Upper lobe of left lung (tissue), 6 donors: ENCODE measurements around the gene GALNT3. TPM values are rescaled to one million over a fixed set of nuclear protein-coding genes. Genes with fewer than 3 reads are reported as not detected.

Experiments
- ATAC-seq, 2 donors: fragments of 200-7000 bp; cut with Tn5 transposase; one replicate each; pipeline ENCODE4 v1.9.1; 2022; ENCODE audit warnings: mild to moderate bottlenecking in 2 of 2, moderate library complexity in 2 of 2; ENCODE audit not compliant: low FRiP score in 2 of 2
- DNase-seq, 2 donors: peaks; one replicate each; pipeline ENCODE4 v3.0.0-alpha.2; 2019 to 2020
- H3K27ac ChIP-seq, 4 donors: fragments of 200-600 bp; sonication (generic); one replicate each; pipeline ENCODE4 v1.5.1; 2016 to 2019
- H3K27me3 ChIP-seq, 4 donors: fragments of 200-600 bp; sonication (generic); one replicate each; pipeline ENCODE4 v1.5.1; 2017 to 2019
- H3K36me3 ChIP-seq, 4 donors: fragments of 200-600 bp; sonication (generic); one replicate each; pipeline ENCODE4 v1.5.1; 2016 to 2019
- H3K4me1 ChIP-seq, 4 donors: fragments of 200-600 bp; sonication (generic); one replicate each; pipeline ENCODE4 v1.5.1; 2018 to 2019
- H3K4me3 ChIP-seq, 4 donors: fragments of 200-600 bp; sonication (generic); one replicate each; pipeline ENCODE4 v1.5.1; 2017 to 2019; ENCODE audit warnings: mild to moderate bottlenecking in 2 of 4, moderate library complexity in 1 of 4
- H3K9me3 ChIP-seq, 4 donors: fragments of 200-600 bp; sonication (generic); one replicate each; pipeline ENCODE4 v1.5.1; 2018 to 2019
- CTCF ChIP-seq, 6 experiments: fragments of 450-650 bp in 4 of 6; fragments of 200-600 bp in 2 of 6; sonication (generic) in 2 of 6; IDR thresholded peaks; one replicate each; pipeline ENCODE4 v1.5.1; 2016 to 2019; ENCODE audit warnings: antibody characterized with exemption in 6 of 6
- EP300 ChIP-seq, 4 donors: sonication (generic); formaldehyde crosslinking; IDR thresholded peaks; one replicate each; pipeline ENCODE4 v1.5.1; 2017; ENCODE audit warnings: antibody characterized with exemption in 4 of 4, control low read depth in 2 of 4
- POLR2A ChIP-seq, 4 donors: fragments of 450-650 bp; IDR thresholded peaks; one replicate each; pipeline ENCODE4 v1.5.1; 2016 to 2017; ENCODE audit warnings: antibody characterized with exemption in 4 of 4, mild to moderate bottlenecking in 2 of 4
- POLR2AphosphoS5 ChIP-seq, 2 donors: sonication (generic); formaldehyde crosslinking; IDR thresholded peaks; one replicate each; pipeline ENCODE4 v1.5.1; 2017; ENCODE audit warnings: antibody characterized with exemption in 2 of 2
- WGBS, 2 donors: methylation state at CpG; one replicate each; pipeline ENCODE4 v1.1.5; 2017 to 2018; 5-methylcytosine and 5-hydroxymethylcytosine counted together
- total RNA-seq, 6 donors: library from RNA; depleted of rRNA in 4 of 6; stranded (reverse); fragments of >200 nt in 4 of 6; gene quantifications; one replicate each; pipeline versions ENCODE4 v1.1.0 to v1.2.1, GENCODE V29; 2016 to 2021
- donor health status: DM: no; HTN: no; CAD: no; lungs with moderate emphysema.
- donor health status: DM: no; HTN: yes; CAD: no; lungs with severe emphysema.

Gene GALNT3
- total RNA-seq, 6 donors from 2014 or later: 14.9 to 52.3 (median 28.7) TPM

- Histone ChIP-seq H3K4me3 (no peak overlapping the region), H3K9me3 (no peaks in the 10 kb centered on the region), H3K27me3 (no peaks in the 10 kb centered on the region), H3K27ac (no peak overlapping the region), H3K36me3 (no peaks in the 10 kb centered on the region), H3K4me1 (peaks cover 0 to 3% (median 0%) of the 10 kb centered on the region in 4 donors)
- TF ChIP-seq POLR2AphosphoS5 (IDR thresholded peaks at IDR 0.05) (no peak), CTCF (IDR thresholded peaks at IDR 0.05) (no peak), POLR2A (IDR thresholded peaks at IDR 0.05) (no peak), EP300 (IDR thresholded peaks at IDR 0.05) (no peak)
- no peak for ATAC-seq
- 91 to 92% methylated on average over 5 of the region's 5 CpGs for WGBS, 2 donors
- no peak for DNase-seq
Observed at GRCh38 chr2:165700531-165700930, 93.5 kb downstream of the GALNT3 start.

GRCh38 chr2:165699946-165700345 lies 94.1 kb downstream of the GALNT3 start:
- Histone ChIP-seq H3K27me3 (no peaks in the 10 kb centered on the region), H3K4me1 (peaks cover 0 to 3% (median 0%) of the 10 kb centered on the region in 4 donors), H3K27ac (no peak overlapping the region), H3K9me3 (no peaks in the 10 kb centered on the region), H3K4me3 (no peak overlapping the region), H3K36me3 (no peaks in the 10 kb centered on the region)
- TF ChIP-seq CTCF (IDR thresholded peaks at IDR 0.05) (no peak), EP300 (IDR thresholded peaks at IDR 0.05) (no peak), POLR2A (IDR thresholded peaks at IDR 0.05) (no peak), POLR2AphosphoS5 (IDR thresholded peaks at IDR 0.05) (no peak)
- no peak for DNase-seq
- no peak for ATAC-seq
- WGBS, 2 donors: 94 to 100% methylated on average over 2 of the region's 2 CpGs

GRCh38 chr2:165698444-165698884 lies 95.6 kb downstream of the GALNT3 start:
- H3K36me3 ChIP-seq: no peaks in the 10 kb centered on the region
- ATAC-seq: no peak
- H3K4me1 ChIP-seq: peaks cover 0 to 3% (median 0%) of the 10 kb centered on the region in 4 donors
- H3K27me3 ChIP-seq: no peaks in the 10 kb centered on the region
- no peak overlapping the region for H3K27ac ChIP-seq
- H3K9me3 ChIP-seq: no peaks in the 10 kb centered on the region
- H3K4me3 ChIP-seq: no peak overlapping the region
- 0 to 2% methylated on average over 4 of the region's 4 CpGs for WGBS, 2 donors
- TF ChIP-seq POLR2A (IDR thresholded peaks at IDR 0.05) (no peak), POLR2AphosphoS5 (IDR thresholded peaks at IDR 0.05) (no peak), EP300 (IDR thresholded peaks at IDR 0.05) (no peak), CTCF (IDR thresholded peaks at IDR 0.05) (peak in 4 of 6 experiments; percentile 15 to 50 (median 50))
- DNase-seq: peak in 1 of 2 donors; percentile 25

GRCh38 chr2:165697748-165698443 lies 96.2 kb downstream of the GALNT3 start:
- TF ChIP-seq POLR2AphosphoS5 (IDR thresholded peaks at IDR 0.05) (no peak), POLR2A (IDR thresholded peaks at IDR 0.05) (no peak), CTCF (IDR thresholded peaks at IDR 0.05) (no peak), EP300 (IDR thresholded peaks at IDR 0.05) (no peak)
- whole genome bisulfite sequencing, 2 donors: 92 to 94% methylated on average over 4 of the region's 4 CpGs
- Histone ChIP-seq H3K4me3 (no peak overlapping the region), H3K9me3 (no peaks in the 10 kb centered on the region), H3K27me3 (no peaks in the 10 kb centered on the region), H3K27ac (no peak overlapping the region), H3K36me3 (no peaks in the 10 kb centered on the region), H3K4me1 (peaks cover 0 to 3% (median 0%) of the 10 kb centered on the region in 4 donors)
- no peak for DNase-seq
- ATAC-seq: no peak

Other genes with a start within 250 kb of the GALNT3 start
- gene TTC21B, start 159.5 kb upstream of the GALNT3 start, total RNA-seq: 100 to 1,000 TPM in 1 of 6 donors, 10 to 100 TPM in 5; 14.6 to 150 (median 36.5) TPM